SK-N-SH treated with all-trans-retinoic acid at 6 μM for 48 hours (cell line): ENCODE data around the gene STK38L.

Source experiments
- ATAC-seq: fragments of 200-7000 bp; cut with Tn5 transposase; 3 replicates; pipeline ENCODE4 v1.9.1; 2020; ENCODE audit warnings: mild to moderate bottlenecking, moderate library complexity
- ARNTL ChIP-seq: fragments of 450-650 bp; formaldehyde crosslinking; IDR thresholded peaks from 2 replicates; pipeline ENCODE4 v1.5.0; 2020; ENCODE audit warnings: low read depth, mild to moderate bottlenecking, moderate library complexity, borderline replicate concordance
- BACH2 ChIP-seq: fragments of 250-450 bp; sonication (Bioruptor Pico); IDR thresholded peaks from 2 replicates; pipeline ENCODE4 v1.9.0; 2021; ENCODE audit warnings: mild to moderate bottlenecking, borderline replicate concordance
- CSDC2 ChIP-seq: fragments of 250-450 bp; sonication (Bioruptor Pico); IDR thresholded peaks from 2 replicates; pipeline ENCODE4 v1.5.0; 2020; ENCODE audit warnings: mild to moderate bottlenecking, moderate library complexity
- ESRRG ChIP-seq: fragments of 250-450 bp; sonication (Bioruptor Pico); IDR thresholded peaks from 2 replicates; pipeline ENCODE4 v1.6.1; 2021; ENCODE audit warnings: mild to moderate bottlenecking
- GLIS3 ChIP-seq: fragments of 250-450 bp; sonication (Bioruptor Pico); IDR thresholded peaks from 2 replicates; pipeline ENCODE4 v1.5.0; 2020; ENCODE audit warnings: mild to moderate bottlenecking, moderate library complexity
- ISL1 ChIP-seq: fragments of 250-450 bp; sonication (Bioruptor Pico); IDR thresholded peaks from 2 replicates; pipeline ENCODE4 v2.1.2; 2022; ENCODE audit warnings: mild to moderate bottlenecking, moderate library complexity
- OSR1 ChIP-seq: fragments of 250-450 bp; sonication (Bioruptor Pico); IDR thresholded peaks from 2 replicates; pipeline ENCODE4 v1.8.0; 2022; ENCODE audit warnings: moderate library complexity, mild to moderate bottlenecking, inconsistent platforms
- PPARA ChIP-seq: fragments of 250-450 bp; sonication (Bioruptor Pico); IDR thresholded peaks from 2 replicates; pipeline ENCODE4 v1.5.0; 2020; ENCODE audit warnings: mild to moderate bottlenecking, borderline replicate concordance
- RARB ChIP-seq: fragments of 250-450 bp; sonication (Bioruptor Pico); IDR thresholded peaks from 2 replicates; pipeline ENCODE4 v1.8.0; 2021; ENCODE audit warnings: mild to moderate bottlenecking, moderate library complexity
- SNAI2 ChIP-seq: fragments of 250-450 bp; sonication (Bioruptor Pico); IDR thresholded peaks from 2 replicates; pipeline ENCODE4 v1.5.0; 2020; ENCODE audit warnings: mild to moderate bottlenecking, moderate library complexity
- TCF4 ChIP-seq: fragments of 250-450 bp; sonication (Bioruptor Pico); IDR thresholded peaks from 2 replicates; pipeline ENCODE4 v1.8.0; 2021; ENCODE audit warnings: mild to moderate bottlenecking, moderate library complexity, borderline replicate concordance
- TOX ChIP-seq: fragments of 250-450 bp; sonication (Bioruptor Pico); IDR thresholded peaks from 2 replicates; pipeline ENCODE4 v1.8.0; 2021; ENCODE audit warnings: mild to moderate bottlenecking, moderate library complexity, borderline replicate concordance
- ZC3H10 ChIP-seq: fragments of 250-450 bp; sonication (Bioruptor Pico); IDR thresholded peaks from 2 replicates; pipeline ENCODE4 v1.5.1; 2021; ENCODE audit warnings: mild to moderate bottlenecking, moderate library complexity
- ZFP30 ChIP-seq: fragments of 450-650 bp; formaldehyde crosslinking; IDR thresholded peaks from 2 replicates; pipeline ENCODE4 v1.5.0; 2022; ENCODE audit warnings: mild to moderate bottlenecking, moderate library complexity
- ZNF565 ChIP-seq: fragments of 450-650 bp; formaldehyde crosslinking; conservative IDR thresholded peaks from 2 replicates; pipeline ENCODE4 v1.5.0; 2020; ENCODE audit warnings: low read depth, mild to moderate bottlenecking, moderate library complexity
- ZNF8 ChIP-seq: fragments of 450-650 bp; formaldehyde crosslinking; IDR thresholded peaks from 2 replicates; pipeline ENCODE4 v1.5.0; 2020; ENCODE audit warnings: mild to moderate bottlenecking, moderate library complexity
- TF ChIP-seq, protein P1 (sequence below): fragments of 250-450 bp; sonication (Bioruptor Pico); IDR thresholded peaks from 2 replicates; pipeline ENCODE4 v1.8.0; 2020; ENCODE audit warnings: mild to moderate bottlenecking, moderate library complexity, borderline replicate concordance
- TF ChIP-seq, protein P2 (sequence below): fragments of 250-450 bp; sonication (Bioruptor Pico); IDR thresholded peaks from 2 replicates; pipeline ENCODE4 v1.5.0; 2020; ENCODE audit warnings: mild to moderate bottlenecking, moderate library complexity
- TF ChIP-seq, protein P3 (sequence below): fragments of 250-450 bp; sonication (Bioruptor Pico); IDR thresholded peaks from 2 replicates; pipeline ENCODE4 v1.8.0; 2021; ENCODE audit warnings: low read depth, mild to moderate bottlenecking, moderate library complexity, borderline replicate concordance
- TF ChIP-seq, protein P4 (sequence below): fragments of 250-450 bp; sonication (Bioruptor Pico); IDR thresholded peaks from 2 replicates; pipeline ENCODE4 v1.5.1; 2021; ENCODE audit warnings: mild to moderate bottlenecking, moderate library complexity

Gene STK38L

DNA sequence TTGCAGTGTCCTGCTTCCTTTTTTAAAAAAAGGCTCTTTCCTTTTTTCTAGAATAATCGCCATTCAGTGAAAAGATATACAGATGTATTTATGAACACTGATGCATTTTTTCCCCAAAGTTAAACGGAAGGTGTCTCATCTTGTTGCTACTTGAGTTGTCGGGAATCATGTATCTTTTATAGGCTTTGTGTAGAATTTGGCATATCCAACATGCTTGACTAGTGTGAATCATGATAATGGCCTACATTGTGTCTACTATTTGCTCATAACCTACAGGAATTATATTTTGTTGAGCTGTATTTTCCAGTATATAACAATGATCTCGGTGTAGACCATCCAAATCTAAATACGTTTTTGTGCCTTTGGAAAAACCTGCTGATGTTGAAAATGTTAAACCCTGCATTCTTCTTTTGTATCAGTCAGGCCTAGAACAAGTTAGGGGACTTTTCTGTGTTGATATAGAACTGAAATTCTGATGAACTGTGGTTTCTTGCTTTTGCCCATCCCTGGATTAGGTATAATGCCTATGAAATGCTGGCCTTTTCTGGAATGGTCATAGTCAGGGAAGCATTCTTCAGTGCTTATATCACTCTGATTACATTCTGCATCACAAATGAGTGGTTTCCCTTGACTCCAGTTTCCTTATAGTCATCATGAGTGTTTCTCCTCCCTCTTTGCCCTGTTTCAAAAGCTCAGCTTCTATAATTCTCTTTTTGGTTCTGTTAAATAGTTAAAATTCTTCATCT lies 99.3 kb downstream of the STK38L start:
- TF ChIP-seq ISL1 (peak; percentile 13; the same call in 1 of the 2 replicates), PPARA (CRISPR knock-in tag) (no peak)
- ATAC-seq: peak; percentile 98

DNA sequence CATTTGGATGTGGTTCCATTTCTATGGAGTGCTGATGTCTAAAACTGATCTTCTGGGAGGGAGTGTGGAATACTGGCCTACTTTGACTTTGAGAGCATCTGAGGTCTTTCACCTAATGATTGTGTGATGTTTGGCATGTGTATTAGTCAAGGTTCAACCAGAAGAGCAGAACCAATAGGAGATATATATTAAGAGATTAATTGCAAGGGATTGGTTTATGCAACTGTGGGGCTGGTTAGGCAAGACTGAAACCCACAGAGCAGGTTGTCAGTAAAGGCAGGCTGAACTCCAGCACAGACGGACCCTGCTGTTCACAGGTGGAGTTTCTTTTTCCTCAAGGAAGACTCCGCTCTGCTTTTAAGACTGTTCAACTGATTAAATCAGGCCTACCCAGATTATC lies 100.2 kb downstream of the STK38L start:
- TF ChIP-seq ZC3H10 (CRISPR knock-in tag): no peak
- TF ChIP-seq ZNF565 (CRISPR knock-in tag): no peak
- TF ChIP-seq, protein P1, sequence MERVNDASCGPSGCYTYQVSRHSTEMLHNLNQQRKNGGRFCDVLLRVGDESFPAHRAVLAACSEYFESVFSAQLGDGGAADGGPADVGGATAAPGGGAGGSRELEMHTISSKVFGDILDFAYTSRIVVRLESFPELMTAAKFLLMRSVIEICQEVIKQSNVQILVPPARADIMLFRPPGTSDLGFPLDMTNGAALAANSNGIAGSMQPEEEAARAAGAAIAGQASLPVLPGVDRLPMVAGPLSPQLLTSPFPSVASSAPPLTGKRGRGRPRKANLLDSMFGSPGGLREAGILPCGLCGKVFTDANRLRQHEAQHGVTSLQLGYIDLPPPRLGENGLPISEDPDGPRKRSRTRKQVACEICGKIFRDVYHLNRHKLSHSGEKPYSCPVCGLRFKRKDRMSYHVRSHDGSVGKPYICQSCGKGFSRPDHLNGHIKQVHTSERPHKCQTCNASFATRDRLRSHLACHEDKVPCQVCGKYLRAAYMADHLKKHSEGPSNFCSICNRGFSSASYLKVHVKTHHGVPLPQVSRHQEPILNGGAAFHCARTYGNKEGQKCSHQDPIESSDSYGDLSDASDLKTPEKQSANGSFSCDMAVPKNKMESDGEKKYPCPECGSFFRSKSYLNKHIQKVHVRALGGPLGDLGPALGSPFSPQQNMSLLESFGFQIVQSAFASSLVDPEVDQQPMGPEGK (CRISPR knock-in tag): no peak
- no peak for TF ChIP-seq TCF4
- no peak for TF ChIP-seq GLIS3 (CRISPR knock-in tag)
- no peak for TF ChIP-seq TOX (CRISPR knock-in tag)
- TF ChIP-seq ISL1: no peak
- TF ChIP-seq, protein P2, sequence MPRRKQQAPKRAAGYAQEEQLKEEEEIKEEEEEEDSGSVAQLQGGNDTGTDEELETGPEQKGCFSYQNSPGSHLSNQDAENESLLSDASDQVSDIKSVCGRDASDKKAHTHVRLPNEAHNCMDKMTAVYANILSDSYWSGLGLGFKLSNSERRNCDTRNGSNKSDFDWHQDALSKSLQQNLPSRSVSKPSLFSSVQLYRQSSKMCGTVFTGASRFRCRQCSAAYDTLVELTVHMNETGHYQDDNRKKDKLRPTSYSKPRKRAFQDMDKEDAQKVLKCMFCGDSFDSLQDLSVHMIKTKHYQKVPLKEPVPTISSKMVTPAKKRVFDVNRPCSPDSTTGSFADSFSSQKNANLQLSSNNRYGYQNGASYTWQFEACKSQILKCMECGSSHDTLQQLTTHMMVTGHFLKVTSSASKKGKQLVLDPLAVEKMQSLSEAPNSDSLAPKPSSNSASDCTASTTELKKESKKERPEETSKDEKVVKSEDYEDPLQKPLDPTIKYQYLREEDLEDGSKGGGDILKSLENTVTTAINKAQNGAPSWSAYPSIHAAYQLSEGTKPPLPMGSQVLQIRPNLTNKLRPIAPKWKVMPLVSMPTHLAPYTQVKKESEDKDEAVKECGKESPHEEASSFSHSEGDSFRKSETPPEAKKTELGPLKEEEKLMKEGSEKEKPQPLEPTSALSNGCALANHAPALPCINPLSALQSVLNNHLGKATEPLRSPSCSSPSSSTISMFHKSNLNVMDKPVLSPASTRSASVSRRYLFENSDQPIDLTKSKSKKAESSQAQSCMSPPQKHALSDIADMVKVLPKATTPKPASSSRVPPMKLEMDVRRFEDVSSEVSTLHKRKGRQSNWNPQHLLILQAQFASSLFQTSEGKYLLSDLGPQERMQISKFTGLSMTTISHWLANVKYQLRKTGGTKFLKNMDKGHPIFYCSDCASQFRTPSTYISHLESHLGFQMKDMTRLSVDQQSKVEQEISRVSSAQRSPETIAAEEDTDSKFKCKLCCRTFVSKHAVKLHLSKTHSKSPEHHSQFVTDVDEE (CRISPR knock-in tag): no peak
- TF ChIP-seq ZNF8: no peak
- TF ChIP-seq CSDC2 (CRISPR knock-in tag): no peak
- no peak for TF ChIP-seq SNAI2 (CRISPR knock-in tag)
- TF ChIP-seq, protein P3, sequence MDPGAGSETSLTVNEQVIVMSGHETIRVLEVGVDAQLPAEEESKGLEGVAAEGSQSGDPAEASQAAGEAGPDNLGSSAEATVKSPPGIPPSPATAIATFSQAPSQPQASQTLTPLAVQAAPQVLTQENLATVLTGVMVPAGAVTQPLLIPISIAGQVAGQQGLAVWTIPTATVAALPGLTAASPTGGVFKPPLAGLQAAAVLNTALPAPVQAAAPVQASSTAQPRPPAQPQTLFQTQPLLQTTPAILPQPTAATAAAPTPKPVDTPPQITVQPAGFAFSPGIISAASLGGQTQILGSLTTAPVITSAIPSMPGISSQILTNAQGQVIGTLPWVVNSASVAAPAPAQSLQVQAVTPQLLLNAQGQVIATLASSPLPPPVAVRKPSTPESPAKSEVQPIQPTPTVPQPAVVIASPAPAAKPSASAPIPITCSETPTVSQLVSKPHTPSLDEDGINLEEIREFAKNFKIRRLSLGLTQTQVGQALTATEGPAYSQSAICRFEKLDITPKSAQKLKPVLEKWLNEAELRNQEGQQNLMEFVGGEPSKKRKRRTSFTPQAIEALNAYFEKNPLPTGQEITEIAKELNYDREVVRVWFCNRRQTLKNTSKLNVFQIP (CRISPR knock-in tag): no peak
- no peak for TF ChIP-seq RARB (CRISPR knock-in tag)
- TF ChIP-seq ZFP30 (CRISPR knock-in tag): no peak
- no peak for ATAC-seq

DNA sequence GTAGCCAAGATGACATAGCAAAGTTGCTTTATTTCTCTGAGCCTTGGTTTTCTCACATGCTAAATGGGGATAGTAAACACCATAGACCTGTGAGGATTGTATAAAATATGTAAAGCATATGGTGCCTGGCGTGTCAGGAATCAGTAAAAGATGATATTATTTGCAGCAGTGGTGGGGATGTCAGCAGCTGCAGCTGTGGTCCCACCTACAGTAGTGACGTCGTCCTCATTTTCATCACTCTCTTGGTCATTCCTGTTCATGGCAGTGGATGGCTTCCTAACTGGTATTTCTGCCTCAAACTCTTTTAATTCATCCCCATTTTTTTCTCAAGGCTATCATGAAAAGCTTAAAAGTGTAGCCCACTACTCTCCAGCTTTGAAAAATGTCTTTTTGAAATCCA lies 100.7 kb downstream of the STK38L start:
- ATAC-seq: no peak
- TF ChIP-seq ESRRG (CRISPR knock-in tag): no peak
- TF ChIP-seq, protein P4, sequence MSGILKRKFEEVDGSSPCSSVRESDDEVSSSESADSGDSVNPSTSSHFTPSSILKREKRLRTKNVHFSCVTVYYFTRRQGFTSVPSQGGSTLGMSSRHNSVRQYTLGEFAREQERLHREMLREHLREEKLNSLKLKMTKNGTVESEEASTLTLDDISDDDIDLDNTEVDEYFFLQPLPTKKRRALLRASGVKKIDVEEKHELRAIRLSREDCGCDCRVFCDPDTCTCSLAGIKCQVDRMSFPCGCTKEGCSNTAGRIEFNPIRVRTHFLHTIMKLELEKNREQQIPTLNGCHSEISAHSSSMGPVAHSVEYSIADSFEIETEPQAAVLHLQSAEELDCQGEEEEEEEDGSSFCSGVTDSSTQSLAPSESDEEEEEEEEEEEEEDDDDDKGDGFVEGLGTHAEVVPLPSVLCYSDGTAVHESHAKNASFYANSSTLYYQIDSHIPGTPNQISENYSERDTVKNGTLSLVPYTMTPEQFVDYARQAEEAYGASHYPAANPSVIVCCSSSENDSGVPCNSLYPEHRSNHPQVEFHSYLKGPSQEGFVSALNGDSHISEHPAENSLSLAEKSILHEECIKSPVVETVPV (CRISPR knock-in tag): no peak
- no peak for TF ChIP-seq ZFP30 (CRISPR knock-in tag)
- TF ChIP-seq, protein P3 (CRISPR knock-in tag): no peak
- no peak for TF ChIP-seq PPARA (CRISPR knock-in tag)
- no peak for TF ChIP-seq RARB (CRISPR knock-in tag)
- TF ChIP-seq CSDC2 (CRISPR knock-in tag): no peak
- TF ChIP-seq ARNTL: no peak
- TF ChIP-seq TCF4: no peak
- no peak for TF ChIP-seq TOX (CRISPR knock-in tag)
- TF ChIP-seq BACH2 (CRISPR knock-in tag): no peak
- TF ChIP-seq ZNF565 (CRISPR knock-in tag): no peak
- TF ChIP-seq SNAI2 (CRISPR knock-in tag): no peak
- TF ChIP-seq, protein P2 (CRISPR knock-in tag): no peak
- no peak for TF ChIP-seq OSR1 (CRISPR knock-in tag)
- TF ChIP-seq, protein P1 (CRISPR knock-in tag): no peak
